Vagina (tissue), 2 donors: Measurements from ENCODE around the gene ZNF253.

ENCODE experiments used
- CTCF ChIP-seq, 3 experiments: fragments of 450-650 bp in 2 of 3; fragments of 200-600 bp in 1 of 3; sonication (generic) in 1 of 3; IDR thresholded peaks; one replicate each; pipeline ENCODE4 v1.5.1; 2017 to 2019; ENCODE audit warnings: antibody characterized with exemption in 3 of 3, mild to moderate bottlenecking in 2 of 3, moderate library complexity in 2 of 3
- POLR2AphosphoS5 ChIP-seq, 2 donors: sonication (generic); formaldehyde crosslinking; IDR thresholded peaks; one replicate each; pipeline ENCODE4 v1.9.0; 2017; ENCODE audit warnings: antibody characterized with exemption in 2 of 2, mild to moderate bottlenecking in 2 of 2, low read depth in 1 of 2; ENCODE audit not compliant: insufficient read depth in 1 of 2

- TF ChIP-seq POLR2AphosphoS5 (IDR thresholded peaks at IDR 0.05; ENCODE audit: insufficient read depth in 1 of 2, low read depth in 1 of 2): no peak
- no peak for TF ChIP-seq CTCF (IDR thresholded peaks at IDR 0.05)
Observed at GRCh38 chr19:19900139-19900728, 34.6 kb downstream of the ZNF253 start.
